Measurements from ENCODE around the gene GRIN2C. TPM values are rescaled to one million over a fixed set of nuclear protein-coding genes. Genes with fewer than 3 reads are reported as not detected.
A peak's percentile ranks its signal among the peaks of the same experiment; 100 is the strongest.

The GRIN2C gene
- total RNA-seq, 2 donors from 2014 or later: 27.6 to 34.4 TPM

- H3K36me3 ChIP-seq: no peaks in the 10 kb centered on the region
- no peak overlapping the region for H3K4me3 ChIP-seq
- H3K9me3 ChIP-seq: no peaks in the 10 kb centered on the region
- no peak overlapping the region for H3K27ac ChIP-seq
- no peak for DNase-seq (ENCODE audit: low spot score)
- no peaks in the 10 kb centered on the region for H3K27me3 ChIP-seq
- no peak for TF ChIP-seq CTCF (IDR thresholded peaks at IDR 0.05)
- peaks cover 0 to 13% of the 10 kb centered on the region in 2 donors for H3K4me1 ChIP-seq
These were observed 9.4 kb downstream of the GRIN2C start for GRCh38 chr17:74850310-74850709.

GRCh38 chr17:74848656-74849399, 10.9 kb downstream of the GRIN2C start:
- H3K4me3 ChIP-seq: no peak overlapping the region
- no peaks in the 10 kb centered on the region for H3K36me3 ChIP-seq
- no peaks in the 10 kb centered on the region for H3K27me3 ChIP-seq
- H3K27ac ChIP-seq: no peak overlapping the region
- no peak for TF ChIP-seq CTCF (IDR thresholded peaks at IDR 0.05)
- H3K4me1 ChIP-seq: peaks cover 0 to 13% of the 10 kb centered on the region in 2 donors
- H3K9me3 ChIP-seq: no peaks in the 10 kb centered on the region
- DNase-seq (ENCODE audit: low spot score): no peak

GRCh38 chr17:74846621-74847020, 13.1 kb downstream of the GRIN2C start:
- peaks cover 0 to 19% of the 10 kb centered on the region in 2 donors for H3K4me1 ChIP-seq
- DNase-seq (ENCODE audit: low spot score): no peak
- H3K27ac ChIP-seq: no peak overlapping the region
- no peaks in the 10 kb centered on the region for H3K9me3 ChIP-seq
- no peaks in the 10 kb centered on the region for H3K27me3 ChIP-seq
- no peak for TF ChIP-seq CTCF (IDR thresholded peaks at IDR 0.05)
- no peak overlapping the region for H3K4me3 ChIP-seq
- H3K36me3 ChIP-seq: no peaks in the 10 kb centered on the region

GRCh38 chr17:74843352-74843627, 16.4 kb downstream of the GRIN2C start:
- no peaks in the 10 kb centered on the region for H3K27me3 ChIP-seq
- H3K36me3 ChIP-seq: no peaks in the 10 kb centered on the region
- no peak for DNase-seq (ENCODE audit: low spot score)
- no peak overlapping the region for H3K27ac ChIP-seq
- no peak for TF ChIP-seq CTCF (IDR thresholded peaks at IDR 0.05)
- no peaks in the 10 kb centered on the region for H3K9me3 ChIP-seq
- H3K4me1 ChIP-seq: peaks cover 0 to 40% of the 10 kb centered on the region in 2 donors
- H3K4me3 ChIP-seq: peak overlapping the region in 1 of 2 donors; percentile 52

- peak; percentile 65 for DNase-seq (ENCODE audit: low spot score)
- Histone ChIP-seq H3K4me1 (peaks cover 0 to 40% of the 10 kb centered on the region in 2 donors), H3K36me3 (no peaks in the 10 kb centered on the region), H3K4me3 (peak overlapping the region; percentile 31 to 52), H3K9me3 (no peaks in the 10 kb centered on the region), H3K27me3 (no peaks in the 10 kb centered on the region), H3K27ac (peak overlapping the region; percentile 77 to 84)
- TF ChIP-seq CTCF (IDR thresholded peaks at IDR 0.05): peak; percentile 81 to 83
These were observed 16.9 kb downstream of the GRIN2C start for GRCh38 chr17:74842599-74843351.

Data from right atrium auricular region (tissue), 2 donors.